ENCODE results near the gene EPN3. TPM values are rescaled to one million over a fixed set of nuclear protein-coding genes. Genes with fewer than 3 reads are reported as not detected.

EPN3 gene
- total RNA-seq, 6 donors from 2014 or later: 0.74 to 14.4 (median 1.2) TPM; not detected in 1

- no peaks in the 10 kb centered on the region for H3K9me3 ChIP-seq
- WGBS, 2 donors: 33 to 50% methylated on average over 8 of the region's 8 CpGs
- no peaks in the 10 kb centered on the region for H3K27me3 ChIP-seq
- H3K27ac ChIP-seq: no peak overlapping the region
- no peak overlapping the region for H3K4me3 ChIP-seq
- TF ChIP-seq, protein P1, sequence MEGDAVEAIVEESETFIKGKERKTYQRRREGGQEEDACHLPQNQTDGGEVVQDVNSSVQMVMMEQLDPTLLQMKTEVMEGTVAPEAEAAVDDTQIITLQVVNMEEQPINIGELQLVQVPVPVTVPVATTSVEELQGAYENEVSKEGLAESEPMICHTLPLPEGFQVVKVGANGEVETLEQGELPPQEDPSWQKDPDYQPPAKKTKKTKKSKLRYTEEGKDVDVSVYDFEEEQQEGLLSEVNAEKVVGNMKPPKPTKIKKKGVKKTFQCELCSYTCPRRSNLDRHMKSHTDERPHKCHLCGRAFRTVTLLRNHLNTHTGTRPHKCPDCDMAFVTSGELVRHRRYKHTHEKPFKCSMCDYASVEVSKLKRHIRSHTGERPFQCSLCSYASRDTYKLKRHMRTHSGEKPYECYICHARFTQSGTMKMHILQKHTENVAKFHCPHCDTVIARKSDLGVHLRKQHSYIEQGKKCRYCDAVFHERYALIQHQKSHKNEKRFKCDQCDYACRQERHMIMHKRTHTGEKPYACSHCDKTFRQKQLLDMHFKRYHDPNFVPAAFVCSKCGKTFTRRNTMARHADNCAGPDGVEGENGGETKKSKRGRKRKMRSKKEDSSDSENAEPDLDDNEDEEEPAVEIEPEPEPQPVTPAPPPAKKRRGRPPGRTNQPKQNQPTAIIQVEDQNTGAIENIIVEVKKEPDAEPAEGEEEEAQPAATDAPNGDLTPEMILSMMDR (IDR thresholded peaks at IDR 0.05): no peak
- TF ChIP-seq POLR2A (IDR thresholded peaks at IDR 0.05) (no peak), EP300 (IDR thresholded peaks at IDR 0.05) (no peak), POLR2AphosphoS5 (IDR thresholded peaks at IDR 0.05) (no peak)
- no peak for DNase-seq
- ATAC-seq (ENCODE audit: low FRiP score in 2 of 2): no peak
- peaks cover 0 to 7% (median 0%) of the 10 kb centered on the region in 4 donors for H3K36me3 ChIP-seq
- H3K4me1 ChIP-seq: peaks cover 27 to 44% (median 34%) of the 10 kb centered on the region in 4 donors
Observed at GRCh38 chr17:50545311-50545710, 12.8 kb downstream of the EPN3 start.

- TF ChIP-seq, protein P1 (IDR thresholded peaks at IDR 0.05): no peak
- TF ChIP-seq POLR2AphosphoS5 (IDR thresholded peaks at IDR 0.05) (no peak), POLR2A (IDR thresholded peaks at IDR 0.05) (no peak), EP300 (IDR thresholded peaks at IDR 0.05) (no peak)
- ATAC-seq (ENCODE audit: low FRiP score in 2 of 2) (no peak), DNase-seq (no peak)
- Histone ChIP-seq H3K9me3 (no peaks in the 10 kb centered on the region), H3K36me3 (peaks cover 0 to 11% (median 1%) of the 10 kb centered on the region in 4 donors), H3K4me1 (peaks cover 22 to 44% (median 28%) of the 10 kb centered on the region in 4 donors), H3K4me3 (peak overlapping the region in 3 of 4 donors; percentile 52 to 60 (median 57)), H3K27me3 (no peaks in the 10 kb centered on the region), H3K27ac (peak overlapping the region in 1 of 4 donors; percentile 93)
- WGBS, 2 donors: 47 to 49% methylated on average over 4 of the region's 4 CpGs
Observed at GRCh38 chr17:50546701-50547034, 14.1 kb downstream of the EPN3 start.

- Histone ChIP-seq H3K27me3 (no peaks in the 10 kb centered on the region), H3K4me1 (peaks cover 22 to 40% (median 26%) of the 10 kb centered on the region in 4 donors), H3K4me3 (peak within 1 kb of the TSS; percentile 52 to 66 (median 58)), H3K27ac (peak within 1 kb of the TSS; percentile 74 to 93 (median 83)), H3K36me3 (peaks cover 0 to 11% (median 3%) of the 10 kb centered on the region in 4 donors), H3K9me3 (no peaks in the 10 kb centered on the region)
- DNase-seq: peak; percentile 97
- ATAC-seq (ENCODE audit: low FRiP score in 2 of 2): peak; percentile 90 to 91
- 0 to 5% methylated on average over 7 to 18 of the region's 42 CpGs for WGBS, 2 donors
- TF ChIP-seq POLR2AphosphoS5 (IDR thresholded peaks at IDR 0.05) (peak; percentile 14 to 75), EP300 (IDR thresholded peaks at IDR 0.05) (no peak), POLR2A (IDR thresholded peaks at IDR 0.05) (peak in 3 of 4 donors; percentile 64 to 93 (median 64))
- TF ChIP-seq, protein P1 (IDR thresholded peaks at IDR 0.05): peak; percentile 97 to 99 (median 98)
Observed at GRCh38 chr17:50547035-50547735, 14.7 kb downstream of the EPN3 start, which contains the start of gene SPATA20. TSS of gene SPATA20 (plus strand) at chr17:50547174. CDS start at chr17:50547209, 35 bp downstream.

GRCh38 chr17:50547736-50548083 is 15.2 kb downstream of the EPN3 start:
- ATAC-seq (ENCODE audit: low FRiP score in 2 of 2) (no peak), DNase-seq (no peak)
- peak overlapping the region in 3 of 4 donors; percentile 79 to 93 (median 87) for H3K27ac ChIP-seq
- no peak for TF ChIP-seq EP300 (IDR thresholded peaks at IDR 0.05)
- TF ChIP-seq, protein P1 (IDR thresholded peaks at IDR 0.05): no peak
- TF ChIP-seq POLR2AphosphoS5 (IDR thresholded peaks at IDR 0.05): no peak
- TF ChIP-seq POLR2A (IDR thresholded peaks at IDR 0.05): no peak
- peaks cover 17 to 34% (median 20%) of the 10 kb centered on the region in 4 donors for H3K4me1 ChIP-seq
- no peaks in the 10 kb centered on the region for H3K9me3 ChIP-seq
- H3K36me3 ChIP-seq: peaks cover 0 to 11% (median 3%) of the 10 kb centered on the region in 4 donors
- H3K4me3 ChIP-seq: peak overlapping the region in 3 of 4 donors; percentile 52 to 60 (median 57)
- H3K27me3 ChIP-seq: no peaks in the 10 kb centered on the region
- 56% methylated on average over 5 of the region's 5 CpGs; no CpG with 5 or more reads in 1 of the 2 donors for WGBS, 2 donors
